Activated T-cell treated with anti-CD3 and anti-CD28 coated beads, Interleukin-2, amount 50 U/mL, for 72 hours (primary cell): Measurements from ENCODE around the gene TRAPPC6A. TPM values are rescaled to one million over a fixed set of nuclear protein-coding genes. Genes with fewer than 3 reads are reported as not detected.

ENCODE experiments used
- ATAC-seq, 2 donors: fragments of 150-1000 bp; cut with Tn5 transposase; replicated peaks in 1 of 2; 2 replicates each; pipeline ENCODE4 v1.10.0; 2021; ENCODE audit warnings: moderate library complexity in 2 of 2, mild to moderate bottlenecking in 1 of 2
- DNase-seq, 2 donors: peaks; one replicate each; pipeline ENCODE4 v3.0.0; 2021 to 2022; ENCODE audit warnings: mixed read lengths in 1 of 2
- H3K27ac Mint-ChIP-seq: one replicate; pipeline ENCODE4 v1.8.0; 2022; ENCODE audit warnings: mild to moderate bottlenecking, moderate library complexity, mixed read lengths
- H3K27me3 Mint-ChIP-seq: one replicate; pipeline ENCODE4 v1.8.0; 2022; ENCODE audit warnings: low read depth, mixed read lengths
- H3K36me3 Mint-ChIP-seq, 2 donors: one replicate each; pipeline ENCODE4 v1.8.0; 2022; ENCODE audit warnings: mixed read lengths in 2 of 2, mild to moderate bottlenecking in 1 of 2; ENCODE audit not compliant: insufficient read depth in 2 of 2
- H3K4me1 Mint-ChIP-seq: one replicate; pipeline ENCODE4 v1.8.0; 2022; ENCODE audit warnings: low read depth, mixed read lengths
- H3K4me3 Mint-ChIP-seq, 2 donors: one replicate each; pipeline ENCODE4 v1.8.0; 2022; ENCODE audit warnings: mild to moderate bottlenecking in 2 of 2, mixed read lengths in 2 of 2, moderate library complexity in 2 of 2
- H3K9me3 Mint-ChIP-seq, 2 donors: one replicate each; pipeline ENCODE4 v1.8.0; 2022; ENCODE audit warnings: mixed read lengths in 2 of 2
- total RNA-seq, 2 donors: library from RNA; stranded (reverse); gene quantifications; one replicate each; pipeline ENCODE4 v1.2.3, GENCODE V29; 2022

Gene TRAPPC6A
- total RNA-seq, 2 donors from 2014 or later: 48.5 to 58.5 TPM

- no peaks in the 10 kb centered on the region for H3K4me1 Mint-ChIP-seq
- H3K4me3 Mint-ChIP-seq: no peak overlapping the region
- H3K27ac Mint-ChIP-seq: no peak overlapping the region
- no peak for ATAC-seq
- H3K36me3 Mint-ChIP-seq: no peaks in the 10 kb centered on the region
- no peaks in the 10 kb centered on the region for H3K9me3 Mint-ChIP-seq
- DNase-seq: no peak
- H3K27me3 Mint-ChIP-seq: peaks cover 7% of the 10 kb centered on the region
Observed at GRCh38 chr19:45206328-45206727, 28.3 kb upstream of the TRAPPC6A start.

- Mint-ChIP-seq H3K9me3 (no peaks in the 10 kb centered on the region), H3K27ac (no peak overlapping the region), H3K4me3 (no peak overlapping the region), H3K4me1 (no peaks in the 10 kb centered on the region), H3K36me3 (no peaks in the 10 kb centered on the region), H3K27me3 (peaks cover 2% of the 10 kb centered on the region)
- DNase-seq: no peak
- ATAC-seq: no peak
Observed at GRCh38 chr19:45205810-45206209, 27.8 kb upstream of the TRAPPC6A start.

GRCh38 chr19:45202637-45203036, 24.6 kb upstream of the TRAPPC6A start:
- H3K4me1 Mint-ChIP-seq: no peaks in the 10 kb centered on the region
- H3K9me3 Mint-ChIP-seq: no peaks in the 10 kb centered on the region
- H3K36me3 Mint-ChIP-seq: no peaks in the 10 kb centered on the region
- ATAC-seq: no peak
- no peak for DNase-seq
- H3K27me3 Mint-ChIP-seq: no peaks in the 10 kb centered on the region
- no peak overlapping the region for H3K4me3 Mint-ChIP-seq
- H3K27ac Mint-ChIP-seq: no peak overlapping the region

GRCh38 chr19:45200568-45200967, 22.5 kb upstream of the TRAPPC6A start:
- Mint-ChIP-seq H3K4me3 (no peak overlapping the region), H3K9me3 (no peaks in the 10 kb centered on the region), H3K27me3 (no peaks in the 10 kb centered on the region), H3K36me3 (no peaks in the 10 kb centered on the region), H3K27ac (no peak overlapping the region), H3K4me1 (no peaks in the 10 kb centered on the region)
- no peak for DNase-seq
- ATAC-seq: no peak

GRCh38 chr19:45195764-45196163, 17.7 kb upstream of the TRAPPC6A start:
- no peak for DNase-seq
- H3K4me3 Mint-ChIP-seq: no peak overlapping the region
- no peaks in the 10 kb centered on the region for H3K9me3 Mint-ChIP-seq

GRCh38 chr19:45191375-45191774, 13.3 kb upstream of the TRAPPC6A start:
- Mint-ChIP-seq H3K36me3 (no peaks in the 10 kb centered on the region), H3K9me3 (no peaks in the 10 kb centered on the region), H3K4me3 (no peak overlapping the region), H3K27me3 (no peaks in the 10 kb centered on the region), H3K4me1 (no peaks in the 10 kb centered on the region), H3K27ac (no peak overlapping the region)
- ATAC-seq (no peak), DNase-seq (no peak)

More at GRCh38 chr19:45195764-45196163, 17.7 kb upstream of the TRAPPC6A start:
- H3K4me1 Mint-ChIP-seq: no peaks in the 10 kb centered on the region
- no peaks in the 10 kb centered on the region for H3K36me3 Mint-ChIP-seq
- no peak for ATAC-seq
- H3K27ac Mint-ChIP-seq: no peak overlapping the region
- no peaks in the 10 kb centered on the region for H3K27me3 Mint-ChIP-seq

- Mint-ChIP-seq H3K27me3 (no peaks in the 10 kb centered on the region), H3K4me3 (no peak overlapping the region), H3K4me1 (peaks cover 7% of the 10 kb centered on the region), H3K9me3 (no peaks in the 10 kb centered on the region), H3K36me3 (no peaks in the 10 kb centered on the region), H3K27ac (no peak overlapping the region)
- ATAC-seq (no peak), DNase-seq (no peak)
Observed at GRCh38 chr19:45189971-45190370, 11.9 kb upstream of the TRAPPC6A start.

GRCh38 chr19:45187421-45188100, 9.5 kb upstream of the TRAPPC6A start:
- Mint-ChIP-seq H3K36me3 (no peaks in the 10 kb centered on the region), H3K9me3 (no peaks in the 10 kb centered on the region), H3K27ac (no peak overlapping the region), H3K27me3 (no peaks in the 10 kb centered on the region), H3K4me1 (peaks cover 14% of the 10 kb centered on the region), H3K4me3 (no peak overlapping the region)
- ATAC-seq: peak; percentile 77 to 80
- DNase-seq: peak in 1 of 2 donors; percentile 24

- Mint-ChIP-seq H3K27me3 (no peaks in the 10 kb centered on the region), H3K9me3 (no peaks in the 10 kb centered on the region), H3K27ac (no peak overlapping the region), H3K36me3 (no peaks in the 10 kb centered on the region), H3K4me1 (peaks cover 14% of the 10 kb centered on the region), H3K4me3 (no peak overlapping the region)
- DNase-seq: no peak
- peak in 1 of 2 donors; percentile 5 for ATAC-seq
Observed at GRCh38 chr19:45186509-45187334, 8.7 kb upstream of the TRAPPC6A start.

GRCh38 chr19:45184115-45184514, 6.1 kb upstream of the TRAPPC6A start:
- H3K4me1 Mint-ChIP-seq: peaks cover 34% of the 10 kb centered on the region

GRCh38 chr19:45182758-45183157, 4.7 kb upstream of the TRAPPC6A start:
- Mint-ChIP-seq H3K4me1 (peaks cover 34% of the 10 kb centered on the region), H3K9me3 (no peaks in the 10 kb centered on the region), H3K27ac (no peak overlapping the region), H3K27me3 (no peaks in the 10 kb centered on the region), H3K4me3 (no peak overlapping the region), H3K36me3 (peaks cover 2% of the 10 kb centered on the region in 2 donors)
- DNase-seq: no peak
- ATAC-seq: no peak

More at GRCh38 chr19:45184115-45184514, 6.1 kb upstream of the TRAPPC6A start:
- DNase-seq (no peak), ATAC-seq (no peak)
- Mint-ChIP-seq H3K36me3 (peaks cover 2% of the 10 kb centered on the region in 2 donors), H3K9me3 (no peaks in the 10 kb centered on the region), H3K4me3 (no peak overlapping the region), H3K27ac (no peak overlapping the region), H3K27me3 (no peaks in the 10 kb centered on the region)

- no peak overlapping the region for H3K27ac Mint-ChIP-seq
- peak overlapping the region; percentile 13 to 84 for H3K4me3 Mint-ChIP-seq
- ATAC-seq (no peak), DNase-seq (no peak)
- peaks cover 34% of the 10 kb centered on the region for H3K4me1 Mint-ChIP-seq
- H3K9me3 Mint-ChIP-seq: no peaks in the 10 kb centered on the region
- H3K36me3 Mint-ChIP-seq: peaks cover 2% of the 10 kb centered on the region in 2 donors
- no peaks in the 10 kb centered on the region for H3K27me3 Mint-ChIP-seq
Observed at GRCh38 chr19:45180936-45181335, 2.9 kb upstream of the TRAPPC6A start.

GRCh38 chr19:45179892-45180370, 1.9 kb upstream of the TRAPPC6A start:
- H3K9me3 Mint-ChIP-seq: no peaks in the 10 kb centered on the region
- H3K27ac Mint-ChIP-seq: peak overlapping the region; percentile 80
- H3K4me3 Mint-ChIP-seq: peak overlapping the region; percentile 13 to 84

More at GRCh38 chr19:45179892-45180370, 1.9 kb upstream of the TRAPPC6A start:
- ATAC-seq (no peak), DNase-seq (no peak)
- Mint-ChIP-seq H3K36me3 (peaks cover 2% of the 10 kb centered on the region in 2 donors), H3K27me3 (no peaks in the 10 kb centered on the region), H3K4me1 (peaks cover 35% of the 10 kb centered on the region)
